Tibial nerve (tissue), 4 donors: ENCODE measurements around the gene B4GALNT1. TPM values are rescaled to one million over a fixed set of nuclear protein-coding genes. Genes with fewer than 3 reads are reported as not detected.

Experiments
- DNase-seq, 2 donors: peaks; one replicate each; pipeline ENCODE4 v3.0.0-alpha.2; 2019; ENCODE audit warnings: low spot score in 2 of 2
- H3K27ac ChIP-seq, 4 donors: fragments of 200-600 bp; sonication (generic) in 3 of 4; one replicate each; pipeline ENCODE4 v1.5.1; 2017 to 2019; ENCODE audit warnings: mild to moderate bottlenecking in 1 of 4
- H3K27me3 ChIP-seq, 2 donors: fragments of 200-600 bp; sonication (generic) in 1 of 2; one replicate each; pipeline versions ENCODE4 v1.5.1 to v1.6.0; 2017 to 2019
- H3K36me3 ChIP-seq, 3 donors: fragments of 200-600 bp; sonication (generic); one replicate each; pipeline ENCODE4 v1.5.1; 2018 to 2019
- H3K4me1 ChIP-seq, 4 donors: fragments of 200-600 bp; sonication (generic) in 3 of 4; one replicate each; pipeline ENCODE4 v1.5.1; 2017 to 2019
- H3K4me3 ChIP-seq, 4 donors: fragments of 200-600 bp; sonication (generic) in 3 of 4; one replicate each; pipeline ENCODE4 v1.5.1; 2017 to 2019; ENCODE audit warnings: mild to moderate bottlenecking in 1 of 4, moderate library complexity in 1 of 4
- H3K9me3 ChIP-seq, 4 donors: fragments of 200-600 bp; sonication (generic) in 3 of 4; one replicate each; pipeline ENCODE4 v1.5.1; 2017 to 2019
- CTCF ChIP-seq, 5 experiments: fragments of 200-600 bp in 3 of 5; fragments of 450-650 bp in 2 of 5; sonication (generic) in 3 of 5; IDR thresholded peaks; one replicate each; pipeline ENCODE4 v1.5.1; 2016 to 2019; ENCODE audit warnings: antibody characterized with exemption in 5 of 5, mild to moderate bottlenecking in 3 of 5, moderate library complexity in 2 of 5
- EP300 ChIP-seq, 2 donors: sonication (generic); formaldehyde crosslinking; IDR thresholded peaks; one replicate each; pipeline ENCODE4 v1.6.1; 2017; ENCODE audit warnings: antibody characterized with exemption in 2 of 2, mild to moderate bottlenecking in 1 of 2
- POLR2A ChIP-seq, 2 donors: fragments of 450-650 bp; IDR thresholded peaks; one replicate each; pipeline ENCODE4 v1.6.1; 2017; ENCODE audit warnings: antibody characterized with exemption in 2 of 2, mild to moderate bottlenecking in 2 of 2, moderate library complexity in 2 of 2
- WGBS, 2 donors: methylation state at CpG; one replicate each; pipeline ENCODE4 v1.1.5; 2018; 5-methylcytosine and 5-hydroxymethylcytosine counted together
- total RNA-seq, 4 donors: library from RNA; depleted of rRNA; stranded (reverse); fragments of >200 nt; gene quantifications; one replicate each; pipeline ENCODE4 v1.1.0, GENCODE V29; 2016

Gene B4GALNT1
- total RNA-seq, 4 donors from 2014 or later, result 14.5 to 43.8 (median 16.8) TPM

GRCh38 chr12:57607958-57608663 is 24.9 kb downstream of the B4GALNT1 start:
- 51 to 80% methylated on average over 10 to 12 of the region's 12 CpGs for WGBS, 2 donors
- peaks cover 0 to 91% (median 14%) of the 10 kb centered on the region in 4 donors for H3K4me1 ChIP-seq
- DNase-seq, result no peak
- H3K4me3 ChIP-seq, result no peak overlapping the region
- peaks cover 0 to 21% (median 0%) of the 10 kb centered on the region in 3 donors for H3K36me3 ChIP-seq
- no peaks in the 10 kb centered on the region for H3K27me3 ChIP-seq
- no peak for TF ChIP-seq POLR2A (IDR thresholded peaks at IDR 0.05)
- no peak for TF ChIP-seq EP300 (IDR thresholded peaks at IDR 0.05)
- no peak for TF ChIP-seq CTCF (IDR thresholded peaks at IDR 0.05)
- peak overlapping the region in 2 of 4 donors; percentile 92 to 93 for H3K27ac ChIP-seq
- H3K9me3 ChIP-seq, result no peaks in the 10 kb centered on the region

- 71% methylated on average over 8 to 11 of the region's 11 CpGs for WGBS, 2 donors
- H3K4me1 ChIP-seq, result peaks cover 0 to 78% (median 11%) of the 10 kb centered on the region in 4 donors
Observed at GRCh38 chr12:57606821-57607220, 26.2 kb downstream of the B4GALNT1 start.

GRCh38 chr12:57606399-57606798 is 26.6 kb downstream of the B4GALNT1 start:
- WGBS, 2 donors, result 59 to 72% methylated on average over 2 of the region's 2 CpGs
- TF ChIP-seq POLR2A (IDR thresholded peaks at IDR 0.05), result no peak
- TF ChIP-seq CTCF (IDR thresholded peaks at IDR 0.05), result no peak
- TF ChIP-seq EP300 (IDR thresholded peaks at IDR 0.05), result no peak
- Histone ChIP-seq H3K4me3 (no peak overlapping the region), H3K36me3 (peaks cover 0 to 31% (median 0%) of the 10 kb centered on the region in 3 donors), H3K27ac (peak overlapping the region in 2 of 4 donors; percentile 94 to 97), H3K27me3 (no peaks in the 10 kb centered on the region), H3K9me3 (no peaks in the 10 kb centered on the region), H3K4me1 (peaks cover 0 to 74% (median 9%) of the 10 kb centered on the region in 4 donors)
- DNase-seq, result no peak

More at GRCh38 chr12:57606821-57607220, 26.2 kb downstream of the B4GALNT1 start:
- DNase-seq, result no peak
- Histone ChIP-seq H3K27ac (peak overlapping the region in 1 of 4 donors; percentile 94), H3K36me3 (peaks cover 0 to 27% (median 0%) of the 10 kb centered on the region in 3 donors), H3K4me3 (no peak overlapping the region), H3K27me3 (no peaks in the 10 kb centered on the region), H3K9me3 (no peaks in the 10 kb centered on the region)
- TF ChIP-seq POLR2A (IDR thresholded peaks at IDR 0.05) (no peak), CTCF (IDR thresholded peaks at IDR 0.05) (no peak), EP300 (IDR thresholded peaks at IDR 0.05) (no peak)

- Histone ChIP-seq H3K27me3 (no peaks in the 10 kb centered on the region), H3K27ac (peak overlapping the region in 2 of 4 donors; percentile 94 to 97), H3K4me1 (peaks cover 0 to 68% (median 9%) of the 10 kb centered on the region in 4 donors), H3K36me3 (peaks cover 0 to 36% (median 0%) of the 10 kb centered on the region in 3 donors), H3K4me3 (peak overlapping the region in 2 of 4 donors; percentile 71 to 85), H3K9me3 (no peaks in the 10 kb centered on the region)
- DNase-seq, result no peak
- WGBS, 2 donors, result 58 to 67% methylated on average over 4 of the region's 4 CpGs
- TF ChIP-seq POLR2A (IDR thresholded peaks at IDR 0.05), result no peak
- TF ChIP-seq EP300 (IDR thresholded peaks at IDR 0.05), result no peak
- no peak for TF ChIP-seq CTCF (IDR thresholded peaks at IDR 0.05)
Observed at GRCh38 chr12:57605811-57606311, 27.1 kb downstream of the B4GALNT1 start.
